GM12874 (cell line): ENCODE results near the gene ANKLE2.

Experiments
- TF ChIP-seq, protein P1 (sequence below): IDR thresholded peaks from 2 replicates; pipeline ENCODE4 v1.5.1; 2011; ENCODE audit warnings: low read depth, mild to moderate bottlenecking, control low read depth, low read length, moderate library complexity; ENCODE audit not compliant: insufficient read depth

ANKLE2 gene

DNA sequence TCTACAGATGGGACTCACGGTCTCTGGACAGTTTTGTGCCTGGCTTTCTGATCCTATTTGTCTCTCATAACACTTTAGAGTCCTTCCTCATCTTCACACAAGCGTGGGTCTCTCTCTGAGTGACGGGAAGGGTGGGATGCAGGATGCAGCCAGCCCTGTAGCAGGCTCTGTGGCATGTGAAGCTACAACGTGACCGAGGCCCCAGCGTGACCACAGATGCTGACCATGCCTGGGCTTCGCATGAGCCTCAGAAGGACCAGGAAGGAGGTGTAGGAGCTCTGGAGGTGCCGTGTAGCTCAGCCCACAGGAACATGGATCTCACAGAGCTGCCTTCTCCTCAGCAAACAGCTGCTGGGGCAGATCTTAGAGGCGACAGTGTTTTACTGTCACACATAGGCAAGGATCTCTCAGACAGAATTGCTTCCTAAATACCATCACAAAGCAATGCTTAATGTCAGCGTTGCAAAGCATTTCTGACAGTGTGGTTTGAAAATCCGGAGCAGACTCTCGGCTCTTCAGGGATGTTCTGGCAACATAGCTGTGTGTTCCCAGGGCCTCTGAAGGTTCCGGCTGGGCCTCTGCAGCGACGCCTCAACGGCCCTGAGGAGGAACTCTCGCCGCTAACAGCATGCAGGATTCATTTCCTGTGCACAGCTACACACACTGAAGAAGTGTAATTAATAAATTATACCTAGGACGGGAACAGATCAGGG, 21.9 kb downstream of the ANKLE2 start:
- TF ChIP-seq, protein P1, sequence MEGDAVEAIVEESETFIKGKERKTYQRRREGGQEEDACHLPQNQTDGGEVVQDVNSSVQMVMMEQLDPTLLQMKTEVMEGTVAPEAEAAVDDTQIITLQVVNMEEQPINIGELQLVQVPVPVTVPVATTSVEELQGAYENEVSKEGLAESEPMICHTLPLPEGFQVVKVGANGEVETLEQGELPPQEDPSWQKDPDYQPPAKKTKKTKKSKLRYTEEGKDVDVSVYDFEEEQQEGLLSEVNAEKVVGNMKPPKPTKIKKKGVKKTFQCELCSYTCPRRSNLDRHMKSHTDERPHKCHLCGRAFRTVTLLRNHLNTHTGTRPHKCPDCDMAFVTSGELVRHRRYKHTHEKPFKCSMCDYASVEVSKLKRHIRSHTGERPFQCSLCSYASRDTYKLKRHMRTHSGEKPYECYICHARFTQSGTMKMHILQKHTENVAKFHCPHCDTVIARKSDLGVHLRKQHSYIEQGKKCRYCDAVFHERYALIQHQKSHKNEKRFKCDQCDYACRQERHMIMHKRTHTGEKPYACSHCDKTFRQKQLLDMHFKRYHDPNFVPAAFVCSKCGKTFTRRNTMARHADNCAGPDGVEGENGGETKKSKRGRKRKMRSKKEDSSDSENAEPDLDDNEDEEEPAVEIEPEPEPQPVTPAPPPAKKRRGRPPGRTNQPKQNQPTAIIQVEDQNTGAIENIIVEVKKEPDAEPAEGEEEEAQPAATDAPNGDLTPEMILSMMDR, result no peak

DNA sequence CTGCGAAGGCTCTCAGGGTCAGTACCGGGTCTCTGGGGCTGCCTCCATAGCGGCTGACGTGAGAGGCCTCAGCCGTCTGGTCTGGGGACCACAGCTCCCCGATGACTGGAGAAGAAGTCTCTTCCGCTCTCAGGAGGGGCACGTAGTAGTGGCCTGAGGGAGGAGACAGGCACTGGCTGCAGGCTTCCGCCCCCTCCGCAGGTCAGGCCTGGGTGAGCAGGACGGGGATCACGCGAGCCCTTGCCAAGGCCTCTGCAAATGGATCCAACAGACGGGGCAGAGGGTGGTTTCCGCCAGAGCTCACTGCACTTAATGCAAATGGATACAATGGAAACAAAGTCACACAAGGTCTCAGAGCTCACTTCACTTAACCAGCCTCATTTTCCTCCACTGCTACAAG, 24.7 kb downstream of the ANKLE2 start:
- TF ChIP-seq, protein P1, result no peak

DNA sequence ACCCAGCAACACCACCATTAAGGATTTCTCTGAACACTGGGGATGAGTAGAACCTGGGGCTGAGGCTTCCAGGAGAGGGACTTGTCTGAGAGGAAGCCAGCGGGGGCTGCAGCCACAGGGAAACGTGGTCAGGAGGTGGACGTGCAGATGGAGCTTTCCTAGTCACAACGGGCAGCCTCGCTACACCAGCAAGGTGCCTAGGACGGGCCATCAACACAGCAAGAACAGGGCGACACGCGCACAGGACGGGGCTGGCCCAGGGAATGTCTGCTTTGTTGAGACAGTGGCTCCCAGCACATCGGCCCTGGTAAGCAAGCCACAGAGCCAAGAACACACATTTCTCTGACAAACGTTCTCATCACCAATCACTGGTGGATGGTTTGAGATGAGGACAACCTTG, 25.3 kb downstream of the ANKLE2 start:
- TF ChIP-seq, protein P1, result no peak

DNA sequence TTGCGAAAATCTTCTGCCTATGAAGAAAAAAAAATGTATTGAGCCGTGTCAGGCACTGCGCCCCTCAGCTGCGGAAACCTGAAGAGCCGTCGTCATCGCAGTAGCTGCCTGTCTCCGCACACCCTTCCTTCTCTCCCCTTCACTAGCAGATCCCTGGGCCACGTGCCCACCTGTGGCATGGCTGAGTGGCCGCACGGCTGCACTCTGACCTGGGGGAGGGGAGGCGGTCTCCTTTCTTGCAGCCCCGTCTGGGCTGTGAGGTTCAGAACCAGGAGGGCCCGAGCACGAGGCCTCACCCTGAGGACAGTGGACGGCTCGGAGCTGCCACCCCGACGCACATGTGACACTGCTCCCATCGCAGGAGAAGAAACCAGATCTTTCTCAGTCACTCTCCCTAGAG, 26.1 kb downstream of the ANKLE2 start:
- TF ChIP-seq, protein P1, result no peak

DNA sequence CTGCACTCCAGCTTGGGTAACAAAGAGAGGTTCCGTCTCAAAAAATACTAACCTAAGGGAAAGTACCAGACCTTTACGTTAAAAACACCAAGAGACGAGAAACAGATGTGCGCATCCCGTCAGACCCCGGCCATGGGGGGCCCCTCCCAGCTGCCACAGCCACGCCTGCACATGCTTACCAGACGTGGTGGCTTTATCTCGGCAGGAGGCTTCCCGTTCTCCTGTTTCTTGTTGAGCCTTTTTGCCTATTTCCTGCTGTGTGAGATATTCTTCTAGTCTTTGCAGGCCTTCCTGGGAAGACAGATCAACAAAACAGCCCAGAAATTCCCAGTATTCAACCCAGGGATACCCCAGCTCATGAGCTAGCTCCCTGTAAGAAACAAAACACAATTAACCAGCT, 27.4 kb downstream of the ANKLE2 start:
- TF ChIP-seq, protein P1, result no peak

DNA sequence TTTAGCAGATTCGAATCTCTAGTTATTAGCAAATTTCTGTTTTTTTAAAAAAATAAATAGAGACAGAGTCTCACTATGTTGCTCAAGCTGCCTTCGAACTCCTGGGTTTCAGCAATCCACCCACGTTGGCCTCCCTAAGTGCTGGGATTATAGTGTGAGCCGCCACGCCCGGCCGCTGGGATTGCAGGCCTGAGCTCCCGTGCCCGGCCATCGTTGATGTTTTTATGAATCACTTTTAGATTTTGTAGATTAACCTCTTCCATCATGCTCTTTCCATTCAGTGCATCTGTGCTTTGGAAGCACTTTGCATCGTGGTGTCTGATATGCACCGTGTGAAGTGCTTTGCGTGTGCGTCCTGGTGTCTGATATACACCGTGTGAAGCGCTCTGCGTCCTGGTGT, 30.1 kb downstream of the ANKLE2 start:
- TF ChIP-seq, protein P1, result no peak

DNA sequence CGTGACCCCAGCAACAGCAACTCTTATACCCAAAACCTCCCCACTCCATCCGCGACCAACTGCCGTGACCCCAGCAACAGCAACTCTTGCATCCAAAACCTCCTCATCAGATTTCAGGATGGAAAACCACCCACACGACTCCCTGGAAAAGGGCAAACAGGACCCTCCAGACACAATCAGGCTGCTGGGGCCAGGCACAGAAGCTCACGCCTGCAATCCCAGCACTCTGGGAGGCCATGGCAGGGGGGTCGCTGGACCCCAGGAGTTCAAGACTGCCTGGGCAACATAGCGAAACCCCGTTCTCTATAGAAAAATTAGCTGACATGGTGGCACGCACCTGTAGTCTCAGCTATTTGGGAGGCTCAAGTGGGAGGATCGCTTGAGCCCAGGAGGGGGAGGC, 31.3 kb downstream of the ANKLE2 start:
- TF ChIP-seq, protein P1, result no peak
